ENCODE measurements around the gene SLC29A2.
A peak's percentile ranks its signal among the peaks of the same experiment; 100 is the strongest.

The SLC29A2 gene

DNA sequence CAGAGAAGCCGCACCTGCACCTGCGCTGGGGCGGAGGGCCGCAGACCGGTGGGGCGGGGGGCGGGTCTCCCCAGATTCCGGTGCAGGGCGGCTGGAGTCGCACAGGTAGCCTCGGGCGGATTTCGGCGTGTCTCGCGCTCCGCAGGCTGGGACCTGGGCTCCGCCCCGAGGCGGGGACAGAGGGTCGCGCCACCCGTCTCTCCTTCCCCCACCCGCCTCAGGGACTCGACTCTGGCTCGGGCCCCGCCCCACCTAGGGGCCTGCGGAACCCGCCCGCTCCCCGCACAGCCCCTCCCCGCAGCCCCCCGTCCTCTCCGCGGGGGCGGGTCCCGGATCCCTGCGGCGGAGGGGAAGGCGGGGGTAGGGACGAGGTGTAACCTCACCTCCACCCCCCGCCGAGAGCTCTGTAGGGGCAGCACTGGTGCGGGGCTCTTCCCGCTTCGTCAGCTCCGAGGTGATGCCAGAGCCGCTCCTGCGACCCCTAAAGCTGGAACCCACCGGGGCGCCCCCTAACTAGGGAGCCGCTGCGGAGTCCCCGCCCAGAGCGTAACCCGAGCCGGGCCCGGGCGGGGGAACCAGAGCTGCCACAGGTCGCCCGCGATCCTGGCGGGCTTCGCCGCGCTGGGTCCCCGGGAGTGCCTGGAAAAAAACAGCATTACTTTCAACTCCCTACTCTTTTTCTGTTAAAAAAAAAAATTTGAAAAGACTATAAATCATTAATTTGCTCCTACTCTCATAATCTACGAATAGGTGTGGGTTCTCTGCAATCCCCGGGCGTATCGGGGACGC is at the start of gene SLC29A2:
Gene SLC29A2, minus strand, starts transcription at position 134 of the 789 bp plus-strand sequence. CDS start 169 bp downstream, outside the sequence.
- no peak for TF ChIP-seq ZNF274 (IDR thresholded peaks at IDR 0.05; ENCODE audit: low read depth, low read length)
- H3K4me3 ChIP-seq (ENCODE audit: low read length), result peak within 1 kb of the TSS; percentile 86

- no peak for TF ChIP-seq ZNF274 (IDR thresholded peaks at IDR 0.05; ENCODE audit: low read depth, low read length)
- no peak within 1 kb of the TSS for H3K4me3 ChIP-seq (ENCODE audit: low read length)
Observed at GRCh38 chr11:66420671-66421476, 49.3 kb upstream of the SLC29A2 start, which contains the start of gene NPAS4. Gene NPAS4 (plus strand): TSS chr11:66421035. CDS start chr11:66421180, 145 bp downstream.

GRCh38 chr11:66419825-66420224 is 48.3 kb upstream of the SLC29A2 start:
- H3K4me3 ChIP-seq (ENCODE audit: low read length), result no peak overlapping the region
- TF ChIP-seq ZNF274 (IDR thresholded peaks at IDR 0.05; ENCODE audit: low read depth, low read length), result no peak

DNA sequence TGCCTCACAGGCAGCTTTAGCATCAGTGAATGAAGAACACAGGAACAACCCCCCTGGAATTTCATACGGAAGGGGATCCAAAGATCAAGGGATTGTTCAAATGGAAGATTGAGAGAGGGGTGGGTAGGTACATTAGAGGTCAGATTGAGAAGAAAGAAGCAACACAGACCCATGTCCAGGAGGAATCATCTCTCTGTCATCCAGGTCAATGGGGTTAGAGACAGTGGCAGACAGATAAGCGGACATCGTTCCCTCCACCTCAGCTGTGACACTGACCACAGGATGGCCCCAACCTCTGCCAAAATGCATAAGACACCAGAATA is 47.4 kb upstream of the SLC29A2 start:
- no peak for TF ChIP-seq ZNF274 (IDR thresholded peaks at IDR 0.05; ENCODE audit: low read depth, low read length)

DNA sequence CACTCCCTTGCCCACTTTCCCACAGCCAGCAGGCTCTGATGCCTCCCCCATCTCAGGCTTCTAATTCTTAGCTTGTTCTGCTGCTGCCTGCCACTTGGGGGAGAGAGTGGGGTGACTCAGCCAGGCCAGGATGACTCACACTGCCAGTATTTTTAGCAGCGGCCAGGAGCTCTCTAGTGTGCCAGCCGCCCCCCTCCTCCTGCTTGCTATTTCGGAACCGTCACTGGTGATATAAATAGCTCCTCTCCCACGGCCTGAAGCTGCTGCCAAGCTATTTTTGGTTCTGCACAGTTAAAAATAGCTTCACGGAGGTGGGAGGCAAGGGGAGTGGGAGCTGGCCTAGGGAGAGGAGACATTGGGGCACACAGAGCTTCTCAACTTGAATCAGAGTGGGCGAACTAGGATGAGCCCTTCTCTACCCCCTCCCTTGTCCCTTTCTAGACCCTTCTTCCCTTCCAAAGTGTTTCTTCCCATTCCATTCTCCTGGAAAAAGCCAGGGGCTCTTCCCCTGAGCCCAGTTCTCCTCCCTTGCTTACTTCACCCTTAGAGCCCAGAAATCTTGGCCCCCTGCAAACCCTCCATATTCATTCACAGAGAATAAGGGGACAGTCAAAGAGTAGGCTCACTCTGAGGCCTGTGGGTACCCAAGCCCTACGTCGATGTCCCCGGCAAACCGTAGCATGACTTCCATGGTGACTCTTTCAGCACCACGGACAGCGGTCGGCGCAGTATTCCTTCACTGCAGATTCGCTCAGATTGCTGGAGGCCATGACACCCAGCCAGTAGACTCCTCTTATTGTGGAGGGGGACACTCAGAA is 46.8 kb upstream of the SLC29A2 start:
- TF ChIP-seq ZNF274 (IDR thresholded peaks at IDR 0.05; ENCODE audit: low read depth, low read length), result no peak
- H3K4me3 ChIP-seq (ENCODE audit: low read length), result no peak overlapping the region

More for the DNA sequence above, 47.4 kb upstream of the SLC29A2 start:
- no peak overlapping the region for H3K4me3 ChIP-seq (ENCODE audit: low read length)

DNA sequence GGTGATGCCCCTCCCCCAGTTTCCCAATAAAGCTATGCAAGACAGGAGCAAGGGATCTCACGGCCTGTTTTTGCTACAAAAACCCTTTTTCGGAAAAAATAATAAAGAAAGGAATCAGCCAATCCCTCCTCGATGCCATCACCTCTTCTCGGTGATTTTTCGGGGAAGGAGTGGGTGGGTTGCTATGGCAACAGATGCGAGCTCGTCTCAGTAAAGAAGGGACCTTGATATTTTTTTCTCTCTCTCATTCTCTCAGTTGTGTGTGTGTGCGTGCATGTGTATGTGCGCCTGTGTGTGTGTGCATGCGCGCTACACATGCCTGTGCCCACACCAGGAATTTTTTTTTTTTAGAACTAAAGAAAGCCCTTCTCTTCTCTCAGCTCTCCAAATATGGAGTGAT is 45.4 kb upstream of the SLC29A2 start:
- TF ChIP-seq ZNF274 (IDR thresholded peaks at IDR 0.05; ENCODE audit: low read depth, low read length), result no peak
- H3K4me3 ChIP-seq (ENCODE audit: low read length), result no peak overlapping the region

DNA sequence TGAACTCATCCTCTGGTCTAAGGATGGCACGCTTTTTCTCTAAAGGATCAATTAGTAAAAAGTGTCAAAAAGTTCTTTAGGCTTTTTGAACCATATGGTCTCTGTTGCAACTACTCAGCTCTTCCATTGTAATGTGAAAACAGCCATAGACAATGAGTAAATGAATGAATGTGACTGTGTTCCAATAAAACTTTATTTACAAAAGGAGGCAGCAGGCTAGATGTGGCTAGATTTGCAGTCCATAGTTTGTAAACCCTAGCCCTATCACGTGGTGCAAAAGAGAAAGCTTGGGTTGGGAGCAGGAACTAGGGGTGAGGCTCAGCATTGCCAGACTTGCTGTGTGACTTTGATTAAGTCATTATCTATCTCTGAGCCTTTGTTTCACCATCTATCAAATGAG is 43.9 kb upstream of the SLC29A2 start:
- H3K4me3 ChIP-seq (ENCODE audit: low read length), result no peak overlapping the region
- no peak for TF ChIP-seq ZNF274 (IDR thresholded peaks at IDR 0.05; ENCODE audit: low read depth, low read length)

DNA sequence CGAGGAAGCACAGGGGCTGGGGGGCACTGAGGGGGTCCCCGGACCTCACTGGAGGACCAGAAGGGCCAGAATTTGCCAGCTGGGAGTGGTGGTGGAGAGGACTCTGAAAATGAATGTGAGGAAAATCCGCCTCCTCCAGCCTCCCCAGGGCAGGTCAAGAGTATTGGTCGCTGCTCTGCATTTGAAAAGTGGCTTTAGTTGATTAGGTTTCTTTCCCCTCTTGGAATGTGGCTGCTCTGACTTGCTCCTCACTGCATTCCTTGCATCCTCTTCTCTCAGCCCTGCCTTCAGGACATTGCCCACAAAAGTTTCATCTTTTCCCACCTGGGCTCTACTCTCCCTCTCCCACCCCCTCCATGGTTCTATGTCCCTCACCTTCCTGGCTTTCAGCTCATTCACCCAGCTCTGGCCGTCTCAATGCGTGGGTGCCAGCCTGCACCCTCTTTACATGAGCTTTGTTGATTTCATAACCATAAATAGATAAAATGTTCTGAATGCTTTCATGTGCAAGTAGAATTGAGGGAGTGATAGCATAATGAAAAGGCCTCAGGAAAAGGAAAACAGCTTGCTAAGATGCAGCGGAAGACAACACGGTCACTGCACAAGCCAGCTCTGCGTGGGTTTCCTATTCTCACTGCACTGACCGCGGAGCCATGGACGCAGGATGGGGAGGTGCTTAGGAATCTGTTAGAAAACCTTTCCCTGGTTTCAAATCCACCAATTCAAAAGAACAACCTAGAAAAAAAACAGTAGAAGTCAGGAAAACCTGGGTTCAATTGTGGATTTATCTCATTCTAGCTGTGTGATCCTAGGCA is 42.8 kb upstream of the SLC29A2 start:
- TF ChIP-seq ZNF274 (IDR thresholded peaks at IDR 0.05; ENCODE audit: low read depth, low read length), result no peak
- H3K4me3 ChIP-seq (ENCODE audit: low read length), result no peak overlapping the region

- H3K4me3 ChIP-seq (ENCODE audit: low read length), result no peak overlapping the region
- no peak for TF ChIP-seq ZNF274 (IDR thresholded peaks at IDR 0.05; ENCODE audit: low read depth, low read length)
Observed at GRCh38 chr11:66413167-66413566, 41.6 kb upstream of the SLC29A2 start.

DNA sequence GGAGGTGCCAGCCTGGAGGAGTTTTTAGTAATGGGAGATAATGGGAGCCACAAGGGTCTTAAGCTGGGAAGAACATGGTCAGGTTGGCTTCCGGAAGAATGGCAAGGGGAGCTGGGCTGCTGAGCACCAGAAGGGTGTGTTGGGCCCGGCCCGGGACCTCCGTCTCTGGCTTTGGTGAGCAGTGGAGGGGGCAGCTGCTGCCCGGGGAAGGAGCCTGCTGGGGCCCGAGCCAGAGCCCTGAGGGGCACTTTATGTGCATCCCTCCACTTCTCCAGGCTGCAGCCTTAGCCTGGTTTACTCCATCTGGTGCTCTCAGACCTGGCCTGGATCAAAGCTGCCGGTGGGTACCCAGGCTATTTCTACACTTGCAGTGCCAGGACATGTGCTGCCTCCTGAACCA is 40.5 kb upstream of the SLC29A2 start:
- TF ChIP-seq ZNF274 (IDR thresholded peaks at IDR 0.05; ENCODE audit: low read depth, low read length), result no peak

DNA sequence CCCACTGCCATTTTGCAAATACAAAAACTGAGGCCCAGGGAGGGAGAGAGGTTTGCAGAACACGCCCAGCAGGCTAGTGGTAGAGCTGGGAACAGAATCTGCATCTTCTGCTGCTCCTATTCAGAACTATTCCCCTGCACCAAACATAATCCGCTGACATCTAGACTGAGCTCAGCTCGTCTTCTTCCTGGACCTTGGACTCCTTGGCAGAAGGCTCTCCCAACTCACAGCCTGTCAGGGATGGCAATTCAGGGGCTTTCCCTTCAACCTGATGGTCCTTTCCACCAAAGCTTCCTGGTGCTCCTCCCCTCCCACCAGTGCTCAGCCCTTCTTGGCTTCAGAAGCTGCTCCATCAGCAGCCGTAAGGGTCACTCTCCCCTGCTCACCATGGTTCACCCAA is 39.8 kb upstream of the SLC29A2 start:
- H3K4me3 ChIP-seq (ENCODE audit: low read length), result no peak overlapping the region
- no peak for TF ChIP-seq ZNF274 (IDR thresholded peaks at IDR 0.05; ENCODE audit: low read depth, low read length)

More for the DNA sequence above, 40.5 kb upstream of the SLC29A2 start:
- H3K4me3 ChIP-seq (ENCODE audit: low read length), result no peak overlapping the region

- TF ChIP-seq ZNF274 (IDR thresholded peaks at IDR 0.05; ENCODE audit: low read depth, low read length), result no peak
- H3K4me3 ChIP-seq (ENCODE audit: low read length), result no peak overlapping the region
Observed at GRCh38 chr11:66410191-66410590, 38.6 kb upstream of the SLC29A2 start.

GRCh38 chr11:66409226-66409625 is 37.7 kb upstream of the SLC29A2 start:
- H3K4me3 ChIP-seq (ENCODE audit: low read length), result no peak overlapping the region
- TF ChIP-seq ZNF274 (IDR thresholded peaks at IDR 0.05; ENCODE audit: low read depth, low read length), result no peak

Measured in GM08714 (cell line).